Trophoblast cell (in vitro differentiated cells and primary cell): ENCODE measurements around the gene TP53I3.

Source experiments
- DNase-seq, 2 donors: peaks; one replicate each; pipeline ENCODE4 v3.0.0-alpha.2; 2016
- H2AFZ ChIP-seq: 2 replicates; pipeline ENCODE4 v1.6.1; 2013; ENCODE audit warnings: low read length, moderate library complexity, mild to moderate bottlenecking; ENCODE audit not compliant: insufficient read depth, poor library complexity
- H2AK5ac ChIP-seq: 2 replicates; pipeline ENCODE4 v1.6.1; 2013; ENCODE audit warnings: mild to moderate bottlenecking, low read length
- H2BK120ac ChIP-seq: 2 replicates; pipeline ENCODE4 v1.6.1; 2013; ENCODE audit warnings: low read length, mild to moderate bottlenecking, moderate library complexity; ENCODE audit not compliant: insufficient read depth, poor library complexity
- H2BK12ac ChIP-seq: 2 replicates; pipeline ENCODE4 v1.6.1; 2013; ENCODE audit warnings: mild to moderate bottlenecking, low read length, moderate library complexity
- H2BK5ac ChIP-seq: 2 replicates; pipeline ENCODE4 v1.6.1; 2013; ENCODE audit warnings: low read length, low read depth, moderate library complexity, mild to moderate bottlenecking; ENCODE audit not compliant: poor library complexity
- H3K14ac ChIP-seq: 2 replicates; pipeline ENCODE4 v1.6.1; 2013; ENCODE audit warnings: mild to moderate bottlenecking, low read length
- H3K18ac ChIP-seq: 2 replicates; pipeline ENCODE4 v1.6.1; 2013; ENCODE audit warnings: mild to moderate bottlenecking, low read length
- H3K23ac ChIP-seq: 2 replicates; pipeline ENCODE4 v1.6.1; 2013; ENCODE audit warnings: low read length
- H3K27ac ChIP-seq: 2 replicates; pipeline ENCODE4 v1.5.1; 2013; ENCODE audit warnings: low read depth, mild to moderate bottlenecking, inconsistent platforms, low read length, moderate library complexity
- H3K27me3 ChIP-seq: 2 replicates; pipeline ENCODE4 v1.6.1; 2013; ENCODE audit warnings: inconsistent platforms, mild to moderate bottlenecking, low read length, moderate library complexity; ENCODE audit not compliant: insufficient read depth
- H3K36me3 ChIP-seq, 2 experiments: 1 replicate in 1 of 2; 2 replicates in 1 of 2; pipeline ENCODE4 v1.6.1; 2013; ENCODE audit warnings: low read length in 2 of 2, mild to moderate bottlenecking in 2 of 2, moderate library complexity in 1 of 2; ENCODE audit not compliant: insufficient read depth in 2 of 2, control insufficient read depth in 1 of 2
- H3K4ac ChIP-seq: 2 replicates; pipeline ENCODE4 v1.6.1; 2013; ENCODE audit warnings: low read depth, mild to moderate bottlenecking, low read length, moderate library complexity
- H3K4me1 ChIP-seq, 2 experiments: 1 replicate in 1 of 2; 2 replicates in 1 of 2; pipeline ENCODE4 v1.6.1; 2013; ENCODE audit warnings: low read length in 2 of 2, mild to moderate bottlenecking in 2 of 2, moderate library complexity in 1 of 2; ENCODE audit not compliant: insufficient read depth in 2 of 2, control insufficient read depth in 1 of 2
- H3K4me2 ChIP-seq: 2 replicates; pipeline ENCODE4 v1.6.1; 2013; ENCODE audit warnings: inconsistent platforms, mild to moderate bottlenecking, low read length, moderate library complexity
- H3K4me3 ChIP-seq: 2 replicates; pipeline ENCODE4 v1.5.1; 2013; ENCODE audit warnings: mild to moderate bottlenecking, low read depth, low read length, inconsistent platforms
- H3K79me1 ChIP-seq: one replicate; pipeline ENCODE4 v1.6.1; 2013; ENCODE audit warnings: low read length
- H3K79me2 ChIP-seq: 2 replicates; pipeline ENCODE4 v1.6.1; 2013; ENCODE audit warnings: low read length, mild to moderate bottlenecking; ENCODE audit not compliant: control insufficient read depth, insufficient read depth, poor library complexity
- H3K9ac ChIP-seq: 2 replicates; pipeline ENCODE4 v1.6.1; 2013; ENCODE audit warnings: mild to moderate bottlenecking, low read length
- H3K9me3 ChIP-seq: 2 replicates; pipeline ENCODE4 v1.6.1; 2013; ENCODE audit warnings: low read depth, mild to moderate bottlenecking, control low read depth, inconsistent platforms, low read length; ENCODE audit not compliant: insufficient read depth
- H4K12ac ChIP-seq: 2 replicates; pipeline ENCODE4 v1.6.1; 2013; ENCODE audit warnings: low read depth, mild to moderate bottlenecking, low read length, moderate library complexity
- H4K8ac ChIP-seq: 2 replicates; pipeline ENCODE4 v1.6.1; 2013; ENCODE audit warnings: low read depth, mild to moderate bottlenecking, low read length, moderate library complexity
- H4K91ac ChIP-seq: one replicate; pipeline ENCODE4 v1.6.1; 2013; ENCODE audit warnings: low read depth, mild to moderate bottlenecking, low read length, moderate library complexity
- WGBS: extraction: QIAGEN DNeasy Blood & Tissue Kit; methylation state at CpG from one replicate; pipeline ENCODE4 v1.1.7; 2013; ENCODE audit warnings: missing lambda C conversion rate; ENCODE audit not compliant: insufficient read length, insufficient coverage; ENCODE audit errors: extremely low coverage; 5-methylcytosine and 5-hydroxymethylcytosine counted together

TP53I3 gene

GRCh38 chr2:24123195-24123921 is 38.7 kb upstream of the TP53I3 start, which contains the start of the genes FAM228B and PFN4:
Gene FAM228B (plus strand): TSS chr2:24123469. CDS start chr2:24124362, 893 bp downstream.
Gene PFN4 (minus strand): TSS chr2:24123334. CDS start chr2:24122535, 799 bp downstream.
- no peak within 1 kb of the TSS for H3K23ac ChIP-seq
- WGBS: no CpG with 5 or more reads among the region's 103 CpGs
- H4K12ac ChIP-seq: peak within 1 kb of the TSS; percentile 84
- H3K27me3 ChIP-seq: no peaks in the 10 kb centered on the region
- H3K9ac ChIP-seq: peak within 1 kb of the TSS; percentile 92
- peak within 1 kb of the TSS; percentile 95 for H4K8ac ChIP-seq
- peak within 1 kb of the TSS; percentile 91 for H3K4me3 ChIP-seq
- peak within 1 kb of the TSS; percentile 83 for H3K4me2 ChIP-seq
- H2AFZ ChIP-seq: peak within 1 kb of the TSS; percentile 99
- H2AK5ac ChIP-seq: no peak within 1 kb of the TSS
- H3K4me1 ChIP-seq: peaks cover 0 to 3% of the 10 kb centered on the region in 2 experiments
- peak within 1 kb of the TSS; percentile 38 for H2BK12ac ChIP-seq
- H2BK5ac ChIP-seq: peak within 1 kb of the TSS; percentile 87
- H3K9me3 ChIP-seq: peaks cover 2% of the 10 kb centered on the region
- DNase-seq: peak; percentile 59 to 76
- H3K14ac ChIP-seq: peak within 1 kb of the TSS; percentile 97
- peak within 1 kb of the TSS; percentile 60 for H3K18ac ChIP-seq
- H4K91ac ChIP-seq: peak within 1 kb of the TSS; percentile 78
- H3K36me3 ChIP-seq: no peaks in the 10 kb centered on the region
- H3K27ac ChIP-seq: peak within 1 kb of the TSS; percentile 69
- peak within 1 kb of the TSS; percentile 9 for H3K4ac ChIP-seq
- peak within 1 kb of the TSS; percentile 85 for H2BK120ac ChIP-seq
- H3K79me1 ChIP-seq: peaks cover 12% of the 10 kb centered on the region
- H3K79me2 ChIP-seq: peaks cover 8% of the 10 kb centered on the region

GRCh38 chr2:24122366-24123194 is 37.9 kb upstream of the TP53I3 start:
- no peak overlapping the region for H3K23ac ChIP-seq
- H3K79me2 ChIP-seq: peaks cover 8% of the 10 kb centered on the region
- peak overlapping the region; percentile 60 for H3K18ac ChIP-seq
- H2BK120ac ChIP-seq: peak overlapping the region; percentile 67
- H2BK5ac ChIP-seq: peak overlapping the region; percentile 37
- DNase-seq: no peak
- peak overlapping the region; percentile 1 for H3K4ac ChIP-seq
- peak overlapping the region; percentile 92 for H3K14ac ChIP-seq
- peaks cover 2% of the 10 kb centered on the region for H3K9me3 ChIP-seq
- H3K4me3 ChIP-seq: peak overlapping the region; percentile 91
- H3K27ac ChIP-seq: peak overlapping the region; percentile 24
- peak overlapping the region; percentile 85 for H3K9ac ChIP-seq
- H3K36me3 ChIP-seq: no peaks in the 10 kb centered on the region
- no peak overlapping the region for H2AK5ac ChIP-seq
- peak overlapping the region; percentile 83 for H4K12ac ChIP-seq
- H4K8ac ChIP-seq: peak overlapping the region; percentile 95
- H3K4me2 ChIP-seq: peak overlapping the region; percentile 83
- H4K91ac ChIP-seq: peak overlapping the region; percentile 78
- H2AFZ ChIP-seq: peak overlapping the region; percentile 78
- no CpG with 5 or more reads among the region's 15 CpGs for WGBS
- H3K4me1 ChIP-seq: peaks cover 0 to 3% of the 10 kb centered on the region in 2 experiments
- H3K27me3 ChIP-seq: no peaks in the 10 kb centered on the region
- no peak overlapping the region for H2BK12ac ChIP-seq
- H3K79me1 ChIP-seq: peaks cover 12% of the 10 kb centered on the region

GRCh38 chr2:24121469-24121868 is 36.8 kb upstream of the TP53I3 start:
- H3K79me2 ChIP-seq: peaks cover 8% of the 10 kb centered on the region
- H3K23ac ChIP-seq: no peak overlapping the region
- no peak overlapping the region for H3K4ac ChIP-seq
- no peak for DNase-seq
- no peak overlapping the region for H2AK5ac ChIP-seq
- no peak overlapping the region for H4K8ac ChIP-seq
- H2BK12ac ChIP-seq: no peak overlapping the region
- H3K14ac ChIP-seq: no peak overlapping the region
- H3K79me1 ChIP-seq: peaks cover 12% of the 10 kb centered on the region
- H3K18ac ChIP-seq: no peak overlapping the region
- no peak overlapping the region for H2AFZ ChIP-seq
- no peak overlapping the region for H3K9ac ChIP-seq
- H3K9me3 ChIP-seq: peaks cover 2% of the 10 kb centered on the region
- no CpG with 5 or more reads among the region's 4 CpGs for WGBS
- no peaks in the 10 kb centered on the region for H3K36me3 ChIP-seq
- no peak overlapping the region for H4K91ac ChIP-seq
- no peak overlapping the region for H4K12ac ChIP-seq
- H3K4me3 ChIP-seq: no peak overlapping the region
- H3K4me1 ChIP-seq: peaks cover 0 to 3% of the 10 kb centered on the region in 2 experiments
- no peak overlapping the region for H3K27ac ChIP-seq
- H3K27me3 ChIP-seq: no peaks in the 10 kb centered on the region
- H2BK5ac ChIP-seq: no peak overlapping the region
- no peak overlapping the region for H2BK120ac ChIP-seq
- H3K4me2 ChIP-seq: no peak overlapping the region

GRCh38 chr2:24121066-24121465 is 36.4 kb upstream of the TP53I3 start:
- peaks cover 2% of the 10 kb centered on the region for H3K9me3 ChIP-seq
- no peak overlapping the region for H3K23ac ChIP-seq
- no peak overlapping the region for H2BK120ac ChIP-seq
- no peak overlapping the region for H3K18ac ChIP-seq
- H3K79me1 ChIP-seq: peaks cover 12% of the 10 kb centered on the region
- H2AFZ ChIP-seq: no peak overlapping the region
- H3K79me2 ChIP-seq: peaks cover 8% of the 10 kb centered on the region
- no CpG with 5 or more reads among the region's 5 CpGs for WGBS
- no peak overlapping the region for H4K91ac ChIP-seq
- no peaks in the 10 kb centered on the region for H3K36me3 ChIP-seq
- H3K4me1 ChIP-seq: peaks cover 0 to 3% of the 10 kb centered on the region in 2 experiments
- H3K4me2 ChIP-seq: no peak overlapping the region
- H3K14ac ChIP-seq: no peak overlapping the region
- no peak overlapping the region for H2AK5ac ChIP-seq
- H4K12ac ChIP-seq: no peak overlapping the region
- no peak overlapping the region for H3K27ac ChIP-seq
- no peak overlapping the region for H3K4ac ChIP-seq
- no peak overlapping the region for H2BK5ac ChIP-seq
- H4K8ac ChIP-seq: no peak overlapping the region
- no peak overlapping the region for H2BK12ac ChIP-seq
- no peak overlapping the region for H3K9ac ChIP-seq
- no peak overlapping the region for H3K4me3 ChIP-seq
- no peak for DNase-seq
- H3K27me3 ChIP-seq: no peaks in the 10 kb centered on the region
